ENCODE results near the gene CLCN7.
"Not testable (repeated sequence)": the region's sequence is repeated elsewhere in the genome, so short reads cannot be mapped to it uniquely, and the experiment has no call there.

The CLCN7 gene

DNA sequence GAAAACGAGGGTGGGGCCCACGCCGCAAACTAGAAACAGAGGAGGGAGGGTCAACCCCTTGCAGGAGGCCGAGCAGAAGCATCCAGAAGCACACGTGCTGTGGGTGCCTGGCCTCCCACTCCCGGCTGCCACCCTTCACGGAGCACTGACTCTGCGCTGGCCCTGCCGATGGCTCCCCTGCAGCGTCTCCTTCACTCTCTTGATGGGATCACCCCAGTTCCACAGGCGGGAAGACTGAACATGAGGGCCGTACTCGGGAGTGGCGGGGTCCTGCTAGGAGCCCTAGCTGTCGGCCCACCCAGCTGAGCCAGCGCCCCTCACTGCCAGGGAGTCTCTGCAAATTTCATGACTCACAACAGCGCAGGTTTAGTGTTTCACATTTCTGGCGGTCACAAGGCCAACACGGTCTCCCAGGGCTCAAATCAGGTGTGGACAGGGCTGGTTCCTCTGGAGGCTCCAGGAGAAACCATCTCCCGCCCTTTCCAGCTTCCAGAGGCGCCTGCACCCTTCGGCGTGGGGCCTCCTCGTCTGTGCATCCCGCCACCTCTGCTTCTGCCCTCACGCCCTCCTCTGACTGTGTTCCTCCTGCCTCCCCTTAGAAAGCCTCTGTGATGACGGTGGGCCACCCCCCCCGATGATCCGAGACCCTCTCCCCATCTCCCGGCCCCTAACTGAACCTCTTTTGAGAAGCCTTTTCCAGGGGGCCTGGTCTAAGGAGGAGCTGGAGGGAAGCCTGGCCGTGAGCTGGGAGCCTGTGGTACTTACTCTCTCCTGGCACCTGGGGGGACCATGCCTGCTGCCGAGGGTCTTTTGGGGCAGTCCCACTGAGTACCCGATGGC is 11.9 kb upstream of the CLCN7 start:
- no peak for DNase-seq

DNA sequence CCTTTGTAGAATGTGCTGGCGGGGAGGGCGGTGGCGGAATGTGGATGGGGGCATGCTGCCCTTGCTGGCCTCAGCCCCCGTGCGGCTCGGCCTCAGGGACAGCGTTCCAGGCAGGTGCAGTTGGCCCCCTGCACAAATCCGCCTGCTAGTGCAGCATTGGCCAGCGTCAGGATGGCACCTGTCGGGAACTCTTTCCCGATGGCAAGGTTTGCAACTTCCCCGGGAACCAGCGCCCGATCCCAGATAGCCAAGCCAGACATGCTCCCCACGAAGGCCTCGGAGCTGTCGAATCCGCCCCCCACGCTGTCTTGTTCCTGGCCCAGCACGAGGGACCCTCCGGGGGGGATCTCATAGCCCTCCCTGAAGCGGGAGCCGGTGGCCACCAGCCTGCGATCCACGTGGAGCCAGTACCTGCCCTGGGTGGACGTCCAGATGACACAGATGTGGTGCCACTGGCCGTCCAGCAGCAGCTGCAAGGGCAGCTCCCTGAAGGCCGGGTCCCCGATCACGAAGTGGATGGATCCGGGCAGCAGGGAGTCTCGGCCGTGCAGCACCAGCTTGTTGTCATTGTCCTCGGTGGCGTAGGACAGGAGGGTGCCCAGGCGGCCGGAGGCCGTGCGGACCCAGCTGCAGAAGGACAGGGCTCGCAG is 11.1 kb upstream of the CLCN7 start:
- DNase-seq: no peak

DNA sequence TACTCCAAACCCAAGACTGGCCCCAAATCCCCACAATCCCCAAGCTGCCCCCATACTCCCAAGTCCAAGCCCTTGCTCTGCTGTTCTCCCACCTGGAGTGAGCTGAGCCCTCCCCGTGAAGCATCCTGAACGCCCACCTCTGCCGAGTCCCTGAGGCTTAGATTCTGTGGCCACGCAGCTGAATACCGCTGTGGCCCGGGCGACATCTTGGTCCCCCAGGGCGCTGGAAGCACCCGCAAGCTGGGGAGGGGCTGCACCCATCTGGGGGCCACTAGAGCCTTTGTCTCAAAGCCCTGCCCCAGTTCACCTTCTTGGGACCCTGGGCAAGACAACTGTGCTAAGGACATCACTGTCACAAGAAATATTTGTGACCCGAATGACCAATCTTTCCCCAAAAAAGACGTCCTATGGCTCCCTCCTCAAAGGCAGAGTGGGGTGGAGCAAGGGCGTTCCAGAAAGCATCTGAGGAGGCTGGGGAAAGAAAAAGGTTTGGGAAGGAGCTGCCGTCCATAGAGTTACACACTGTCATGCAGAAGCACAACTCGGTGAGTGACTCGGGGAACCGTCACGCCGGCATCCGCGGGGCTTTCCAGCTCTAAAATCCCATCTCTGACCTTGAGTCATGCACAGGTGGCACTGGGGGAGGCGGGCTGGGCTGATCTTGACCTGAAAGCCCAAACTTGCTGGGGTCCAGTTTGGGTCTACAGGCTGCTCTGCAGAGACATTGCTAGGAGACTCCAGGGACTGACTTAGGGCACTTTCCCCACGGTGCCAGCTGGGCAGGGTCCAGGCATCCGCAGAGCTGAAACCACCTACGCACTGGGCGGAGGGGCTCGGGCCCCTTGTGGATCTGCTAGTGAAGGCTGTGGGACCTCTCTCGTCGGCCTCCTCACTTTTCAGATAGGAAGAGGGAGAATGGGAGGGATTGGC is 7.3 kb upstream of the CLCN7 start:
- DNase-seq: no peak

DNA sequence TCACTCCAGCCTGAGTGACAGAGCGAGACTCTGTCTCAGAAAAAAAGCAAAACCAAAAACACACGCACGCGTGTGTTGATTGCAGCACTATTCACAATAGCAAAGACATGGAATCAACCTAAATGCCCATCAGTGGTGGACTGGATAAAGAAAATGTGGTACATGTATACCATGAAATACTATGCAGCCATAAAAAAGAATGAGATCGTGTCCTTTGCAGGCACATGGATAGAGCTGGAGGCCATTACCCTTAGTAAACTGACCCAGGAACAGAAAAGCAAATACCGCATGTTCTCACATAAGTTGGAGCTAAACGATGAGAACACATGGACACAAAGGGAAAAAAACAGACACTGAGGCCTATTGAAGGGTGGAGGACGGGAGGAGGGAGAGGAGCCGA is 4.1 kb upstream of the CLCN7 start:
- not testable (repeated sequence) for DNase-seq

DNA sequence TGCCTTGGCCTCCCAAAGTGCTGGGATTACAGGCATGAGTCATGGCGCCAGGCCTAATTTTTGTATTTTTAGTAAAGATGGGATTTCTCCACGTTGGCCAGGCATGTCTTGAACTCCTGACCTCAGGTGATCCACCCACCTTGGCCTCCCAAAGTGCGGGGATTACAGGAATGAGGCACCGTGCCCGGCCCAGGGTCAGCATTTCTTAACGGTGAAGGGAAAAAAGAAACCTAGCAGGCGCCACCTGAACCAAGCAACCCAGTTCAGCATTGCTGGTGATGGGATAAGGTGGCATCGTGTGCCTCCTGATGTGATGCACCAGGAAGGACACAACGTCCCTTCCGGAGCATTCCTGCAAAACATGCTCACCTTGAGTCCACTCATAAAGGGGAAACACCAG is 2.2 kb upstream of the CLCN7 start:
- no peak for DNase-seq

DNA sequence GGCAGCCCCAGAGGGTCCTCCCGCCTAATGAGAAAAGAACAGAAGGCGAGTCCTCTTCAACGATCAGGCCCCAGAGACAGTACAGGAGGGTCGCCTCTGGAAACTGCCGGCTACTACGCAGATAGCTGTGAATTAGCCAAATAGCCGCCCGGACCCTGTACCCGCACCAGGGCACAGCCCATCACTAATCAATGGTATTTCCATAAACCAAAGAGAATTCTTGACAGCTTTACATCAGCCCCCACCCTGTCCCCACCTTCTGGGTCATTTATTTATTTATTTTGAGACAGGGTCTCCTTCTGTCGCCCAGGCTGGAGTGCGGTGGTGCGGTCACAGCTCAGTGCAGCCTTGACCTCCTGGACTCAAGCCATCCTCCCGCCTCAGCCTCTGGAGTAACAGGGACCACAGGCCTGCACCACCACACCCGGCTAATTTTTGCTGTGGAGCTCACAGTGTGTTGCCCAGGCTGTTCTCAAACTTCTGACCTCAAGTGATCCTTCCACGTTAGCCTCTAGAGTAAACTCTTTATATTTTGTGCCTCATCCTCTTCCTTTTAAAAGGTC is 805 bp upstream of the CLCN7 start:
- no peak for DNase-seq

DNA sequence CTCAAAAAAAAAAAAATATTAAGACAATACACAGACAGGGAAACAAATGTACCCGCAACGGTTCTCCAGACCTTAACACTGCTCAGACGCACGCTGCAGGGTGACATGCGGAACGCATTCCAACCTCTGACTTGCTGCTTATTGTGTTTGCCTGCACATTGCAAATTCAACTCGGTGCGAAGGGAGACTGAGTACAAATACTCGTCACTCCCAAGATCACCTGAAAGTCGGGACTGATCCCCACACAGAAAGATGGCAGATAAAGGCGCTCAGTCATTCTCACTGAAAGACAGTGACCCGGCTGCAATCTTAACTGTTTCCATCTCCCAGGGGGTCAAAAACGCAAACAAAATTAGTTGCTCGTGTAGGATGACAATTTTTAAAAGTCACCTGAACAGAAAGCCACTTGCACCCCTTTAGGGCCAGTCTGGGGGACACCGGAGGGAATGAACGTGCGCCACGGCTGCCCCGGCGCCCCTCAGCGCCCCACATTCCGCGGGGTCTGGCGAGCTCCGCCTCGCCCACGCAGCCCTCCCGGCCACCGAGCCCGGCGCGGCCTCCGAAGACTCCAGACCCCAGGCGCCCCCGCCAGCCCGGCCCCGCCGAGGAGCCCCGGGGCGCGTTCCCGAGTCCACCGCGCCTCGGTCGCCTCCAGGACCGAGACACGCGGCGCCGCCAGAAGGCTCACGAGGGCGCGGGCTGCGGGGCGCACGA is 589 bp downstream of the CLCN7 start:
- DNase-seq: no peak

DNA sequence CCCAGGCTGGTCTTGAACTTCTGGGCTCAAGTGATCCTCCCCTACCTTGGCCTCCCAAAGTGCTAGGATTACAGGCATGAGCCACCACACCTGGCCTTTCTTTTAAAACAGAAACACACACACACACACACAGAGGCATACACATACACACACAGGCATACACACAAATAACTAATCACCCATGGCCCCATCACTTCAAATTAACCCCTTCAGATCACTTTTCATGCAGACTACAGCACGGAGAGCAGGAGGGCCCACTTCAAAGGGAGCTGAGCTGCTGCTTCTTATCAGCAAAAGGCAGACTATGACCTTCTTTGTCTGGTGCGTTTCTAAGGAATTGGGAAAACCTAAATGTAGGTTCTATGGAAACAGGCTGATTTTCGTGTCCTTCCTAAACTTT is 1.9 kb downstream of the CLCN7 start:
- no peak for DNase-seq

DNA sequence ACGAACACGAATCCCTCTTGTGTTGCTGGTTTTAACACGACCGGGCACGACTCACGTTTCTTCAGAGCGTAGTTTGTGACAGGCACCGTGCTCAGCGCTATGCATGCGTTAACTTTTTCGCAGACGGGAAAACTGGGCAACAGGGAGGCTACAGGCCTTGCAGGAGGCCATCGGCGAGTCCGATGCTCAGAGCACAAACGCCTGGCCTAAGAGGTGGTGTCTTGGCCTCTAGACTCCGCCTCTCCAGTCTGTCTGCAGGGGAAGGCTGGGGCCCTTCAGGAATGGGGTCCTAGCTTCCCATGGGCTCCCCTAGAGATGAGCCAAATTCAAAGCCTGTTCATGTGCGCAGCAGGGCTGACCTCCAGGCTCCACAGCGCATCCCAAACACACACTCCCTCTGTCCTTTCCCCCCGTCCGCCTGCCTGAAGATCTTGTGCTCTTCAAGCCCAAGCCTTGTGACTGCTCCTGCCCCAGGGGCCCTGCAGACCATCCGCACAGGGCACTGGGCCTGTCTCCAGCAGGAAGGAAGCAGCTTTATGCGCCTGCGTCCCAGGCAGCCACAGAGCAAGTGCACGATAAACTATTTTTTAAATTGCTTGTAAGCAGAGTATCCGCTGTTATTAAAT is 3.1 kb downstream of the CLCN7 start:
- no peak for DNase-seq

DNA sequence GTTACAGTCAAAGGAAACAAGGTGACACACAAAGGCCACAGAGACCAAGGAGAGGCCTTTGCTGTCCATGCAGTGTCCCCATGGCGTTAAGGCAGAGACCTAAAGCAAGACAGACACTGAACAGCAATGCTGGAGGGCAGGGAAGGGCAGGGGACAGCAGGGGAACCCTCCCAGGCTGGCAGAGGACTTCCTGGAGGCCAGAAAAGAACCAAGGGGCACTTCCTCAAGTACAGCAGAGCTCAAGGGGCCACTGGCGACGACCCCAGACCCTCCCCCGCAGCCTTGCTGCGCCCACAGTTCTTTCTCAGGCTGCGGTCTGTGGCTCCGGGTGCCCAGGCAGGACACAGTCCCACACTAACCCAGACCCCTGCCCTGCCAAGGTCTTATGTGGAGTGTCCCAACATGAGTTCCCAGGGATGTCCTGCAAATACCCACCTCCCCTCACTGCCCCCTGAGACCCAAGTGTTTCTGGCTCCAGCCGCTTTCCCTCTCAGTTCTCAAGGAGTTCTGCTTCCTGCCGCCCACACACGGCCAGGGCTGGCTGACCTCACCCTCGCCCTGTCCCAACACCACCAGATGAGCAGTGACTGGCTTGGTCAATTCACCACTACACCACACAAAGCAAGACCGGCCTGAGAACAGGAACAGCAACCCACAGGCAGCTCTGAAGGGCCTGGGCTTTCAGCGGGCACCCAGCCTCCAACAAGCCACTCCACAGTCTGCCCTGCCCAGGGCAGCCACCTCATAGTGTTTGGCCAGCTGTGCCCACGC is 4.2 kb downstream of the CLCN7 start:
- DNase-seq: no peak

DNA sequence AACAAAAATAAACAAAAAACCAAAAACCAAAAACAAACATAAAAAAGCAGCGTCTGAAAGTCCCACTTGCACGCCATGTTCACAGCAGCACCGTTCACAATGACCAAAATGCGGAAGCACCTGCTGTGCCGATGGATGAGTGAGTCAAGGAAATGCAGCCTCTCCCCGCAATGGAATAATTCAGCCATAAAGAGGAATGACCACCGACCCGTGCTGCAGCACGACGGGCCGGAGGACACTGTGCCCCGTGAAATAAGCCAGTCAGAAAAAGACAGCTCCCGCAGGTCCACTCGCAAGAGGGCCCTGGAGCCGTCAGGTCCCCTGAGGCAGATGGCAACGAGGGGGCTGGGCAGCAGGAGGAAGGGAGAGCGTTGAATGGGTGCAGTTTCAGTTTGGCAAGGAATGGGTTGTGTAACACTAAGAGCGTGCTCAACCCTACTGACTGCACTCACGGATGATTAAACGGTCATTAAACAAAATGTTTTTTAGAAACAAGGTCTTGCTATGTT is 5.1 kb downstream of the CLCN7 start:
- no peak for DNase-seq

DNA sequence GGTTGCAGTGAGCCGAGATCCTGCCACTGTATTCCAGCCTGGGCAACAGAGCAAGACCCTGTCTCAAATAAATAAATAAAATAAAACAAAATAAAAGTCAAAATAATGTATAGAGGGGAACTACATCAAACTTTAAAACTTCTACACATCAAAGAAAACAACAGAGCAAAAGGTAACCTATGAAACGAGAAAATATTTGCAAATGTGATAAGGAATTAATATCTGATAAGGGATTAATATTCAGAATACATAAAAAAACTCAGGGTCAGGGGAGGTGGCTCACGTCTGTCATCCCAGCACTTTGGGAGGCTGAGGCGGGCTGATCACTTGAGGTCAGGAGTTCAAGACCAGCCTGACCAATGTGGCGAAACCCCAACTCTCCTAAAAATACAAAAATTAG is 5.7 kb downstream of the CLCN7 start:
- DNase-seq: not testable (repeated sequence)

DNA sequence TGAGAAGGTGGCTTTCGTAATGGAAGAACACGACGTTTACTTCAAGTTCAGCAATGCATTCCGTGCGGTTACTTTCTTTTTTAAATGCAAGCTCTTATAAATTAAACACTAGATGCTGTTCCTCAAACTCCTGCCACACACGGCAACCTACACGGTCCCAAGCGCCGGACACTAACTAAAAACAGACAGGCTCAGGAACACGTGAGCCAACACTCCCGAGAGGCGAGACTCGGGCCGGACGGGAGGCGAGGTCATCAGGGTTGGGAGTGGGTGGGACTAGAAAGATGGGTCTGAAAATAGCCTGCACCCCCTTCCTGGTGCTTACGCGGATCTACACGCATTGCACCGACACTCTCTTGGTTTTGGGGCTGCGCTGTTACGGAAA is 6.4 kb downstream of the CLCN7 start:
- no peak for DNase-seq

DNA sequence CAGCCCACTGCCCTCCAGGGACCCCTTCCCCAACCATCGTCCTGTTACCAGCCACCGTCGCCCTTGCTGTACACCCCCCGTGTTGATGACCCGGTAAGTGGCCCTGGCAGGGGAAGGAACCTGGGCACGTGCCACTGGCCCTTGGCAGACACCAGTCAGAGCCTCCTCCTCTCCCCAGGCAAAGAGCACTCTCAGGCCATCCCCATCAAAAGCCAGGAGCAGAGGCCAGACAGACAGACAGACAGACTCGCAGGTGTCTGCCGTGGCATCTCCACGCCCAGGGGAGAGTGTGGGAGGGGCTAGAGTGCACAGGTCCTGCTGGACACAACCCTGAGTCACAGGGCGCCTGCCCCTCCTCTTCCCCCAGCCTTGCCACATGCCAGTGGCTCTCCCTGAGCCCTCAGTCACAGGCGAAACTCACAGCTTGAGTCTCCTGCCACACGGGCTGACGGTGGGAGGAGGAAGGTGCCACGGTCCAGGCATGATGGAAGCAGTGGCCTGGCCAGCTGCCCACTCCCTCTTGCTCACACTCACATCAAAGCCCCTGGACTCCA is 7.8 kb downstream of the CLCN7 start:
- DNase-seq: no peak

DNA sequence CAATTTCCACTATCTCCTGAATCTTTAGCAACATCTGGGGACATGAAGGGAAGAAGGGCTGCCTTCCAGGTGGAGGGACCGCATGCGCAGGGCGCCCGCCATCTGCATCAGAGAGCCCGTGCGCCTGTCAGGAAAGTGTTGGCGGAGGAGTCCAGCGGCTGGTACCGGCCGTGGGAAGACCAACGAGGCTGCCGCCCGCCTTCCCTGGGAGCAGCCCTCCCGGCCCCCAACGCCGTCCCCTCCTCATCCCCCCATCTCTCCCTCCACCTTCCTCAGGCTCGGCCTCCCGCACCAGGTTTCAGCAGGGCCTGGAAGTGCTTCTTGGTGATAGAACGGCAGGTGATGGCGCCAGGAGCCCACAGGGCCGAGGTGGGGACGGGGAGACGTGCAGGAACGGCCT is 8.8 kb downstream of the CLCN7 start:
- no peak for DNase-seq

DNA sequence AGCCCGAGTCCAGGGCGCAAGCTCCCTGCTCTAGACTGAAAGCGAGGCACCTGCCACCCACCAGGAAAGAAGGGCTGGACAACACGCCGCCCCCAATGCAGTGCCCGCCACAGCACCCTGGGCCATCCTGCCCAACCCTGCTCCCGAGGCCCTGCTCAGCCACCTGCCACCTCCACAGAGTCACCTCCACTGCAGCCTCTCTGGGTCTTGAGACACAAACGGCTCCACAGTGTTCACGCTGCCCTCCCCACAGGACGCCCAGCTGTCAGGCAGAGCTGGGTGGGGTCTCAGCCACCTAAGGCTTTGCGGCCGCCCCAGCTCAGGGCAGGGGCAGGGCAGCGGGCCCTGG is 9.3 kb downstream of the CLCN7 start:
- no peak for DNase-seq

DNA sequence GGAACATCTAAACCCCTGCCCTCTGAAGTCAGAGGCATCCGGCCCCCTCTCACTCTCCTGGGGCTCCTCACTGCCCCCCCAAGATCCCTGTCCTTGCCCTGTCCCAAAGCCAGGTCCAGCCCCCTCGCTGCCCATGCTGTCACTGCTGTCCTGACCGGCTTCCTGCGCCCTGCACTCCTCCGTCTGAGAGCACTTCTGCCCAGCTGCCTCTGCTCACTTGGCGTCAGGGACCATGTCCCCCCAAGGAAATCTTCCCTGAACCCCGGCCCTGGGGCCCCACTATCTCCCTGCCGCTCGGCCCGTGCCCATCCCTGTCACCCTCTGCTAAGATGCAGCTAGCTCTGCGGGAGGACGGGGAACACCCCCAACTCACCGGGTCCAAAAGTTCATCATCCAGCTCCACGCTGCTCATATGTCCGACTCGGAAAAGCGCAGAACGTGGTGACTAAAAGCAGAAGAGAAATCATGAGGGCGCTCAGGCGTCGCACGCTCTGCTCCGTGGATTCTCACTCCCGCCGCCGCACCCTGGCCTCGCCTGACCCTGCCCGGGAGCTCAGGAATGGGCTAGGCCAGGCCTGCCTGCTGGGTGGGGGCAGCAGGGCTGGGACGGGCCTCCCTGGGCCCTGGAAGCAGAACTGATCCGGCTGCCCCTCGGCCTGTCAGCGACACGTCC is 9.8 kb downstream of the CLCN7 start:
- no peak for DNase-seq

DNA sequence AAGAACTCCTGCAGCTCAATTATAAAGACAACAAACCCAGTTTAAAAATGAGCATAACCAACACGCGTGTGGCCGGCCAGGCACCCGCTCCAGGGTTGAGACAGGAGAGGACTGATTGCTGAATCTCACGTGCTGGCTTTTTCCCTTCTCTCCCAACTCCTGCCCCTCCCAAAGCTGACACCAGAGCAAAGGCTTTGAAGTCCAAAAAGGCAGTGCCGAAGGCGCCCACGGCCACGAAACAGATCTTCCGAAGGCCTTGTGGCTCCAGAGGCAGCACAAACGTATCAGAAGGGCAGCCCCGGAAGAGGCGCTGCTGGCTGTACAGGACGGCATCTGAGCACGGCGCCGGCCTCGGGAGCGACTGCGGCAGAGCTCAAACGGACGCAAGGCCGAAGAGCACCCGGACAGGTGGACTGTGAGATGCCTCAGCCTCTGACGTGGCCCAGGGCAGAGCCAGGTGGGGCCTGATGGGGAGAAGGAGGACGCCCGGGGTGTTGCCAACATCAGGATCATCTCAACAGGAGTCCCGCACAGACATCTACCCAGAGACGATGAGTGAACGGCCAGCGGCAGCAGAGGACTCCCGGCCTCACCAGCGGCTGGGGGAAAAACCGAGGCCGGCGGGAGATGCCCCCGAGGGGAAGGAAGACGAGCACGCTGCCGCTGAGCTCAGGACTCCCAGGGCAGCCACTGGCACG is 10.5 kb downstream of the CLCN7 start:
- DNase-seq: no peak

DNA sequence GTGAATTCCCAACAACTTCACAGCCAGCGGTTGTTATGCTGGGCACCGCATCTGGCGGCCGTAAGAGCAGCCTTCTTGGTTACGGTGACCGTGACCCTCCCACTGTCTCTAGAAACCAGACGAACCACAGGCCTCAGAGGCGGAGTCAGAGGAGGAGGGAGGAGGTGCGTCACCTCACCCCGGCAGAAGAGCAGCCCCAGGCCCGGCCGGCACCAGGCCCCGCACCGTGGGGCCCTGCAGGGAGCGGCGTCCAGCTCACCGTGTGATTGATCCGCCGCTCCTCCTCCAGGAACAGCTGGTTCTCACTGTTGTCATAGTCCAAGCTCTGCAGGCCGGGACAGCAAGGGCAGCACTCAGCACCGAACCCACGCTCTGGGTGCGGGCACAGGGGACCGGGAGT is 13.7 kb downstream of the CLCN7 start:
- no peak for DNase-seq
